Peyer's patch (tissue), 4 donors: ENCODE measurements around the gene TCF23. TPM values are rescaled to one million over a fixed set of nuclear protein-coding genes. Genes with fewer than 3 reads are reported as not detected.

Experiments
- DNase-seq, 3 donors: peaks; one replicate each; pipeline ENCODE4 v3.0.0-alpha.2; 2017 to 2019
- H3K27ac ChIP-seq, 4 donors: fragments of 200-600 bp; sonication (generic); one replicate each; pipeline ENCODE4 v1.5.1; 2016 to 2019
- H3K27me3 ChIP-seq, 2 donors: fragments of 200-600 bp; sonication (generic); one replicate each; pipeline ENCODE4 v1.5.1; 2019
- H3K36me3 ChIP-seq, 3 donors: fragments of 200-600 bp; sonication (generic); one replicate each; pipeline ENCODE4 v1.5.1; 2016 to 2019
- H3K4me1 ChIP-seq, 4 donors: fragments of 200-600 bp; sonication (generic); one replicate each; pipeline ENCODE4 v1.5.1; 2016 to 2019
- H3K4me3 ChIP-seq, 4 donors: fragments of 200-600 bp; sonication (generic); 1 replicate in 3 of 4; 2 replicates in 1 of 4; pipeline ENCODE4 v1.5.1; 2016 to 2019; ENCODE audit warnings: mild to moderate bottlenecking in 1 of 4
- H3K9me3 ChIP-seq, 4 donors: fragments of 200-600 bp; sonication (generic); one replicate each; pipeline ENCODE4 v1.5.1; 2016 to 2019; ENCODE audit warnings: mild to moderate bottlenecking in 1 of 4
- POLR2A ChIP-seq, 2 donors: fragments of 450-650 bp; IDR thresholded peaks; one replicate each; pipeline ENCODE4 v1.5.1; 2017; ENCODE audit warnings: antibody characterized with exemption in 2 of 2, mild to moderate bottlenecking in 2 of 2, moderate library complexity in 2 of 2
- total RNA-seq, 4 donors: library from RNA; depleted of rRNA; stranded (reverse); fragments of >200 nt; gene quantifications; one replicate each; pipeline ENCODE4 v1.1.0, GENCODE V29; 2016
- TF ChIP-seq, protein P1 (sequence below), 6 experiments: fragments of 450-650 bp in 4 of 6; fragments of 200-600 bp in 2 of 6; sonication (generic) in 1 of 6; IDR thresholded peaks; one replicate each; pipeline ENCODE4 v1.5.1; 2017 to 2019; ENCODE audit warnings: antibody characterized with exemption in 6 of 6, mild to moderate bottlenecking in 3 of 6, moderate library complexity in 1 of 6

Gene TCF23
- not detected for total RNA-seq

DNA sequence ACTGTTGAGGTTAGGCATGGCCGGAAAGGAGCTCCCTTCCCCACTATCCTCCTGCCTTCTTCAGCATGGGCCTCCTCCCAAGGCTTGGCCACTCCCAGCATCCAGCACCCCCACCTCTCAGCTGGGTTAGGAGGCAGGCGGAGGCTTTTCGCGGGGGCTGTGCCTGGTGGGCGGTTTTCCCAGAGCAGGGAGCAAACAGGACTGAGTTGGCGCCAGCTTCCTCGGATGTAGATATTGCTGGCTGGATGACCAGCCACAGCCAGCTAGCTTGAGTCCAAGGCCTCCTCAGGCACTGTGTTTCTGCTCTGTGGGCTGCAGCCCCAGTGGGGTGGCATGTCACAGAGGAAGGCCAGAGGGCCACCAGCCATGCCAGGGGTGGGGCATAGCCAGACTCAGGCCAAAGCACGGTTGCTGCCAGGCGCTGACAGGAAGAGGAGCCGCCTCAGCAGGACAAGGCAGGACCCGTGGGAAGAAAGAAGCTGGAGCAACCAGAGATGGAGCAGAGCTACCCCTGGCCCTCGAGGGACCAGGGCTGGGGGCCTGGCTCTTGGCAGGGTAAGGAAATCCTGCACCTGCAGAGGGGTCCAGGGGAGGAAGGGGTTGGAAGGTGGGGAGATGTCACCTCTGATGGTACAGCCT, at the start of gene TCF23:
Gene TCF23, plus strand, starts transcription at position 204 of the 639 bp plus-strand sequence. Its CDS starts 130 bp downstream, at position 334.
- DNase-seq: no peak
- H3K4me3 ChIP-seq: no peak within 1 kb of the TSS
- no peak within 1 kb of the TSS for H3K27ac ChIP-seq
- TF ChIP-seq, protein P1, sequence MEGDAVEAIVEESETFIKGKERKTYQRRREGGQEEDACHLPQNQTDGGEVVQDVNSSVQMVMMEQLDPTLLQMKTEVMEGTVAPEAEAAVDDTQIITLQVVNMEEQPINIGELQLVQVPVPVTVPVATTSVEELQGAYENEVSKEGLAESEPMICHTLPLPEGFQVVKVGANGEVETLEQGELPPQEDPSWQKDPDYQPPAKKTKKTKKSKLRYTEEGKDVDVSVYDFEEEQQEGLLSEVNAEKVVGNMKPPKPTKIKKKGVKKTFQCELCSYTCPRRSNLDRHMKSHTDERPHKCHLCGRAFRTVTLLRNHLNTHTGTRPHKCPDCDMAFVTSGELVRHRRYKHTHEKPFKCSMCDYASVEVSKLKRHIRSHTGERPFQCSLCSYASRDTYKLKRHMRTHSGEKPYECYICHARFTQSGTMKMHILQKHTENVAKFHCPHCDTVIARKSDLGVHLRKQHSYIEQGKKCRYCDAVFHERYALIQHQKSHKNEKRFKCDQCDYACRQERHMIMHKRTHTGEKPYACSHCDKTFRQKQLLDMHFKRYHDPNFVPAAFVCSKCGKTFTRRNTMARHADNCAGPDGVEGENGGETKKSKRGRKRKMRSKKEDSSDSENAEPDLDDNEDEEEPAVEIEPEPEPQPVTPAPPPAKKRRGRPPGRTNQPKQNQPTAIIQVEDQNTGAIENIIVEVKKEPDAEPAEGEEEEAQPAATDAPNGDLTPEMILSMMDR (IDR thresholded peaks at IDR 0.05): no peak
- TF ChIP-seq POLR2A (IDR thresholded peaks at IDR 0.05): no peak
- no peaks in the 10 kb centered on the region for H3K4me1 ChIP-seq
- H3K36me3 ChIP-seq: no peaks in the 10 kb centered on the region
- no peaks in the 10 kb centered on the region for H3K27me3 ChIP-seq
- no peaks in the 10 kb centered on the region for H3K9me3 ChIP-seq

DNA sequence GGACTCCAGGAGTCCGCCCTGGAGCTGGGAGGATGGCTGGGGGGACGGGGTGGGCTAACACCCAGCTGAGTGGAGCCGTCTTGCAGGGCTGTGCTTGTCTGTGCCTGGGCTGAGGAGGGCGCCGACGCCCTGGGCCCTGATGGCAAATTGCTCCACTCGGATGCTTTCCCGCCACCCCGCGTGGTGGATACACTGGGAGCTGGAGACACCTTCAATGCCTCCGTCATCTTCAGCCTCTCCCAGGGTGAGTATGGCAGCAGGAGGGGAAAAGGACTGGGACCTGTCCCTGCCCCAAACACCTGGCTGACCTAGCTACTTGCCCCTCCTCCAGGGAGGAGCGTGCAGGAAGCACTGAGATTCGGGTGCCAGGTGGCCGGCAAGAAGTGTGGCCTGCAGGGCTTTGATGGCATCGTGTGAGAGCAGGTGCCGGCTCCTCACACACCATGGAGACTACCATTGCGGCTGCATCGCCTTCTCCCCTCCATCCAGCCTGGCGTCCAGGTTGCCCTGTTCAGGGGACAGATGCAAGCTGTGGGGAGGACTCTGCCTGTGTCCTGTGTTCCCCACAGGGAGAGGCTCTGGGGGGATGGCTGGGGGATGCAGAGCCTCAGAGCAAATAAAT, 49.4 kb upstream of the TCF23 start:
- peaks cover 0 to 21% (median 2%) of the 10 kb centered on the region in 4 donors for H3K4me1 ChIP-seq
- H3K4me3 ChIP-seq: no peak overlapping the region
- DNase-seq: no peak
- H3K9me3 ChIP-seq: no peaks in the 10 kb centered on the region
- peaks cover 0 to 42% (median 0%) of the 10 kb centered on the region in 3 donors for H3K36me3 ChIP-seq
- no peaks in the 10 kb centered on the region for H3K27me3 ChIP-seq
- TF ChIP-seq POLR2A (IDR thresholded peaks at IDR 0.05): no peak
- H3K27ac ChIP-seq: no peak overlapping the region

DNA sequence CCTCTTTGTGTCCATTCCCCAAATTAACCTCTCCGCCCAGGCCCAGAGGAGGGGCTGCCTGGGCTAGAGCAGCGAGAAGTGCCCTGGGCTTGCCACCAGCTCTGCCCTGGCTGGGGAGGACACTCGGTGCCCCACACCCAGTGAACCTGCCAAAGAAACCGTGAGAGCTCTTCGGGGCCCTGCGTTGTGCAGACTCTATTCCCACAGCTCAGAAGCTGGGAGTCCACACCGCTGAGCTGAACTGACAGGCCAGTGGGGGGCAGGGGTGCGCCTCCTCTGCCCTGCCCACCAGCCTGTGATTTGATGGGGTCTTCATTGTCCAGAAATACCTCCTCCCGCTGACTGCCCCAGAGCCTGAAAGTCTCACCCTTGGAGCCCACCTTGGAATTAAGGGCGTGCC, 48.8 kb upstream of the TCF23 start:
- Histone ChIP-seq H3K27ac (no peak overlapping the region), H3K4me3 (no peak overlapping the region), H3K36me3 (peaks cover 0 to 37% (median 0%) of the 10 kb centered on the region in 3 donors), H3K27me3 (no peaks in the 10 kb centered on the region), H3K4me1 (peaks cover 0 to 15% (median 2%) of the 10 kb centered on the region in 4 donors), H3K9me3 (no peaks in the 10 kb centered on the region)
- TF ChIP-seq, protein P1 (IDR thresholded peaks at IDR 0.05): no peak
- no peak for TF ChIP-seq POLR2A (IDR thresholded peaks at IDR 0.05)
- no peak for DNase-seq

DNA sequence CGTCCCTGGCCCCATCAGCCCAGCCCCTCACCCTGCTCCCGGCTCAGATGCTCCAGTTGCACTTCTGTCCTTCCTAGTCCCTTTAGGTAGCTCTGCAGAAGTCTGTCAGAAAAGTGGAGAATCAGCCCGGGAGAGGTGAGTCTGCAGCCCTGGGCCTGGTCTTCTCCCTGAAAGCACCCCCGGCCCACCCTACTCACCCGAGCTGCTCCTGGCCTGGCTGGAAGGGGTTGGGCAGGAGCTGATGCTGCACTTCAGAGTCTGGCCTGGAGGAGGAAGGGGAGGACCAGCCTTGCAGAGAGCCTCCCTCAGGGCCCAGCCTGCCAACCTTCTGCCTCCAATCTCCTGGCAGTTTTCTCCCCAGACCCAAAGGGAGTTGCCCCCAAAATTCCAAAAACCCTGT, 46.5 kb upstream of the TCF23 start:
- Histone ChIP-seq H3K36me3 (peaks cover 0 to 30% (median 0%) of the 10 kb centered on the region in 3 donors), H3K9me3 (no peaks in the 10 kb centered on the region), H3K4me3 (no peak overlapping the region), H3K27ac (no peak overlapping the region), H3K4me1 (no peaks in the 10 kb centered on the region), H3K27me3 (no peaks in the 10 kb centered on the region)
- TF ChIP-seq, protein P1 (IDR thresholded peaks at IDR 0.05): no peak
- TF ChIP-seq POLR2A (IDR thresholded peaks at IDR 0.05): no peak
- no peak for DNase-seq

DNA sequence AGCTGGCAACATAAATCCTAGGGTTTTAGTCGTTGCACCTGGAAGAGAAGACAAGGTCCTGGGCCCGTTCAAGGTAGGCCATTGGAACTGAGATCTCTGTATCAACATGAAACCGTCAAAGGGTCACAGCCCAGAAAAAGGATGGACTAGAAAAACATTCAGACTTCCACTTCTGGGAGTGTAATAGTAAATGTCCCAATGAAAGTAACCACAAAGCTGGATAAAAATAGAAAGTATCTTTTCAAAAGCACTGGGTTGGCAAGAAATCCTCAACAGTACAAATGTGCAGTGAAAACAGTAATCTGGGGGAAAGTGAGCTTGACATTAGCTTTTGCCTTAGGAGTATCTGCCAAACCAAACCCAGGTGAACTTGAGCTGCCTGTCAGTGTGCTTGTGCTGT, 42.8 kb upstream of the TCF23 start:
- H3K27me3 ChIP-seq: no peaks in the 10 kb centered on the region
- no peaks in the 10 kb centered on the region for H3K9me3 ChIP-seq
- no peak for DNase-seq
- no peak overlapping the region for H3K27ac ChIP-seq
- H3K36me3 ChIP-seq: no peaks in the 10 kb centered on the region
- no peak overlapping the region for H3K4me3 ChIP-seq
- H3K4me1 ChIP-seq: no peaks in the 10 kb centered on the region
- TF ChIP-seq, protein P1 (IDR thresholded peaks at IDR 0.05): no peak
- no peak for TF ChIP-seq POLR2A (IDR thresholded peaks at IDR 0.05)

DNA sequence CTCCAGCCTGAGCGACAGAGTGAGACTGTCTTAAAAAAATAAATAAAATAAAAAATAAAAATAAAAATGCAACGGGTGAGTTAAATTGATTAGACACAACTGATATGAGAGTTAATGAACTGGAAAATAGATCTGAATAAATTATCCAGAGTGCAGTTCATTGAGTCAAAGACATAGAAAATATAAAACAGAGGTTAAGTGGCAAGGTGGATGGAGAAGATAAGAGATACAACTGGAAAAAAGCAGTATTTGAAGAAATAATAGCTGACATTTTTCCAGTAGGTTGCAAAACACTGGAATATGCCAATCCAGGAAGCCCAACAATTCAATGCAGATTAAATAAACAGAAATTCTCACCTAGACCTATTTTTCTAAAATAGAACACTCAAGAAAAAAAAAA, 40.6 kb upstream of the TCF23 start:
- no peak overlapping the region for H3K27ac ChIP-seq
- H3K4me3 ChIP-seq: no peak overlapping the region
- no peaks in the 10 kb centered on the region for H3K27me3 ChIP-seq
- H3K9me3 ChIP-seq: no peaks in the 10 kb centered on the region
- no peak for TF ChIP-seq POLR2A (IDR thresholded peaks at IDR 0.05)
- TF ChIP-seq, protein P1 (IDR thresholded peaks at IDR 0.05): no peak
- no peaks in the 10 kb centered on the region for H3K36me3 ChIP-seq
- DNase-seq: no peak
- no peaks in the 10 kb centered on the region for H3K4me1 ChIP-seq
